ENCODE data around the gene MSI2. TPM values are rescaled to one million over a fixed set of nuclear protein-coding genes. Genes with fewer than 3 reads are reported as not detected.
"Not testable (repeated sequence)": the region's sequence is repeated elsewhere in the genome, so short reads cannot be mapped to it uniquely, and the experiment has no call there.

Gene MSI2
- total RNA-seq, 1 donor from 2014 or later: 31.0 TPM

- no peak for FAIRE-seq
Observed at GRCh38 chr17:57619061-57619937, 363.0 kb downstream of the MSI2 start.

GRCh38 chr17:57620576-57620975 is 364.3 kb downstream of the MSI2 start:
- FAIRE-seq (no peak), DNase-seq (ENCODE audit: low spot score in 2 of 2) (no peak)

More at GRCh38 chr17:57619061-57619937, 363.0 kb downstream of the MSI2 start:
- DNase-seq (ENCODE audit: low spot score in 2 of 2): no peak

DNA sequence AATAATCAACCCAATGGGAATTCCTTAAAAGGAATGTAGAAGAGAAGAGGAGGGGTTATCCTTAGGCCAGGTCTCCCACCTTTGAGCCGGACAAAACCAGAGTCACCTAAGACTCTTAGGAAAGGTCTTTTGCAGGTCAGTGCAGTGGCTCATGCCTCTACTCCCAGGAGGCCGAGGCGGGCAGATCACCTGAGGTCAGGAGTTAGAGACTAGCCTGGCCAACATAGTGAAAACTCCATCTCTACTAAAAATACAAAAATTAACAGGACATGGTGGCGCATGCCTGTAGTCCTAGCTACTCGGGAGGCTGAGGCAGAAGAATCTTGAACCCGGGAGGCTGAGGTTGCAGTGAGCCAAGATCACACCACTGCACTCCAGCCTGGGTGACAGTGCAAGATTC is 365.5 kb downstream of the MSI2 start:
- FAIRE-seq; DNase-seq (ENCODE audit: low spot score in 2 of 2): not testable (repeated sequence)

DNA sequence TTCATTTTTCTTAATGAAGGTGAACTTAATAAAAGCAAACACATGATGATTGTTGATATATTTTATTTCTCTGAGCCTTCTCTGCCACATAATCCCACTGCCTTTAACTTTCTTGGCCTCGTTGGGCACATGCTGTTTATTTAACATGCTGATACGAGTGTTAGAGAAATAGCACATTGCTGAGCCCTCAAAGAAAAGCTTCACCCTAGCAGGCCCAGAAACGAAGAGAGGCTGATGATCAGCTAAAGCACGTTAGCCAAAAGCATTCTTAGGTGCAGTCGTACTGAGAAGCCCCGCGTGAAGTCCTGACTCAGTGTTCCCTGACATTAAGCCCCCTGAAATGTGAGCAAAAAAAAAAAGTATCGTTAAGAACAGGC is 366.0 kb downstream of the MSI2 start:
- FAIRE-seq (no peak), DNase-seq (ENCODE audit: low spot score in 2 of 2) (no peak)

GRCh38 chr17:57622683-57623433 is 366.5 kb downstream of the MSI2 start:
- DNase-seq (ENCODE audit: low spot score in 2 of 2): peak in 1 of 2 donors; percentile 32
- FAIRE-seq: no peak

DNA sequence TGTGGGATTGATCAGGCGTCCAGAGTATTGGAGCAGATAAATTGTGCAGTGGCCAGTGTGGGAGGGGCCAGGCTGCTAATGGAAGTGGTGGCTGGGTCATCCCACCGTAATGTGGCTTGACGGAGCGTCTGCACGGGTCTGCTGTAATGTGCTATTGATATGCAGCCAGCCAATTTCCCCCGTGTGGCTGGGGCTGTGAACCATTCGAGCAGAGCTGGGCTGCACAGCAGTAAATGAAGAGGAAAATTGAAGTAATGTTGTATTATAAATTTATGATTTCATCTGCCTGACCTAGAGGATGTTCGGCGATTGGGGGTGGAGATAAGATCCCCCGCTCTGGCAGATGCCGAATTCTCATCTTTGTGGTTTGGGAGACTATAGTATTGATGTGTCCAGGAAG is 367.3 kb downstream of the MSI2 start:
- DNase-seq (ENCODE audit: low spot score in 2 of 2) (no peak), FAIRE-seq (no peak)

- no peak for FAIRE-seq
- no peak for DNase-seq (ENCODE audit: low spot score in 2 of 2)
Observed at GRCh38 chr17:57624386-57624785, 368.1 kb downstream of the MSI2 start.

DNA sequence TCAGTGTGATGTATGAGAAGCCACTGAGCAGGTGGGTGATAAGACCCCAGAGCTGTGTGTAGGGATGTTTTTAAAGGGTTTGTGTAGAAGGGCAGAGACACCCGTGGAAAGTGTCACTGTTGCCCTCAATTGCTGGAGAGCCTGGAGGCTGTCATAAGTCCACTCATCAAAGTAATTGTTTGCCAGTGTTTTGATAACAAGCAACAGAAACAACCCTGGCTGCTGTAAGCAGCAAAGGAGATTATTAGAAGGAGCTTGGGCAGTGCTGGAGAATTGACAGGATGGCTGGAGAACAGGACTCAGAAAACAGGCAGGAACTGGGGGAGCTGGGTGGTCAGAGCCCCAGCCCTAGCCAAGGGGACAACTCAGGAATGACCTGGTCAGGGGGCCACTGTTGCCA is 369.2 kb downstream of the MSI2 start:
- DNase-seq (ENCODE audit: low spot score in 2 of 2) (no peak), FAIRE-seq (no peak)

DNA sequence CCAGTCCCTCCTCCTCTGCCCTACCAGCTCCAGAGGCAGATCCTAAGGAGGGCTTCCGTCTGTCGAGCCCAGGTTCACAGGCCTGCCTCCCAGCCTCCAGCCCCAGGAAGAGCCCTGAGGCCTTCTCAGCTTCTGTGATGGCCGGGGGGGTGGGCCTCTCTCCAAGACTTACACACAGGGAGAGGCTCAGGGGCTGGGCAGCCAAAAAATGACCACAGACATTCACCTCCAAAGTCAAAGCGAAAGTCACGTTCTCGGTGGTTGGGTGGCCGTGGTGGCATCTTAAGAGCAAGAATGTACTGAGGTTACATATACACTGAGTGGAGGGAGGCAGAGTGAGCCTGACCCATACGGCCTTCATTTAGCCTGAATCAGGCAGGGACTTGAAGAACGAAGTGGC is 369.6 kb downstream of the MSI2 start:
- FAIRE-seq (no peak), DNase-seq (ENCODE audit: low spot score in 2 of 2) (no peak)

DNA sequence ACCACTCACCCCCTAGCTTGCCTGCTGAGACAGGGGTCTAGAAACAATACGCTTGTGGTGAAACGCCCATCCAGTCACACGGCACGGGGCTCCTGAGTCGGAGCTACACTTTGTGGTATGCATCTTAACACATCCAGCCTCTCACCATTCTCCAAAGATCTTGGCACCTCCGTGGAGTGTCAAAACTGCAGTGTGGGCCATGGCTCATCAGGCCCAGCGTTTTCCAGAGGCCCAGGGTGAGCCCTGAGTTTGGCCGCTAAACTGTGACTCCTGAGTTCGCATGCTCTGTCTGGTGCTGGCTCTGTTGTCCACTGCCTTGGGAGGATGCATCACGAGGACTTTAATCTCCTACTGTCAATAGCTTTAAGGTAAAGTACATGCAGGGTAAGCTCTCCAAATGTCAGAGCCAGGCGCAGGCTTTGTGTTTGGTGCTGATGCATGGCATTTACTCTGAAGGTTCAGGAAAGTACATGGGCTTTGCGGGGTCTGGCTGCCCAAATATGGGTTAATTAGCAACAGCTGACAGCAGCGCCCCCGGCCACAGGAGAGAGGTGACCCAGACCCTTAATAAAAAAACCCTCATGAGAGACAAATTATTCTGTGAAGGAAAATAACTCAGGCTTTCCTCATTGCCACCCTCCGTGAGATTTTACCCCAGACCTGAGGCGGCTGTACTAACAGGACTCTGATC is 370.3 kb downstream of the MSI2 start:
- DNase-seq (ENCODE audit: low spot score in 2 of 2): no peak
- FAIRE-seq: no peak

- no peak for FAIRE-seq
- DNase-seq (ENCODE audit: low spot score in 2 of 2): no peak
Observed at GRCh38 chr17:57627591-57627990, 371.3 kb downstream of the MSI2 start.

DNA sequence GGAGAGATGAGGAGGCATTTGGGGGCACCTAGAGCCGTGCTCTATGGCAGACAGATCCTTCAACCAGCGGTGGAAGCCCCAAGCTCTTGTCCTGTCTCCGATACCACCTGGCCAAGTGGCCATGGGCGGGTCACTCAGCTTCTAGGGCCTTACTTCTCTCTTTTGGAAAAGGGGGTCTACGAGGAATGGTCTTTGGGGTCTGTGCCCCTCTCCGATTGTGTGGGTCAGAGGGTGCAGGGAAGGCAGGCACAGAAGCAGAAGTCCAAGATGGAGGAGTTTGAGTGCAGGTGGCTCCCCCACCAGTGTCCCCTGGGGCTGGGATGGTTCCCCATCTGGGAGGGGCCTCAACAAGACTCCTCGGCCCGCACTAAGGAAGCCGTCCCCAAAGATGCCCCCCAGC is 372.1 kb downstream of the MSI2 start:
- no peak for FAIRE-seq
- DNase-seq (ENCODE audit: low spot score in 2 of 2): no peak

GRCh38 chr17:57629470-57629869 is 373.1 kb downstream of the MSI2 start:
- FAIRE-seq (no peak), DNase-seq (ENCODE audit: low spot score in 2 of 2) (no peak)

GRCh38 chr17:57629886-57630285 is 373.6 kb downstream of the MSI2 start:
- DNase-seq (ENCODE audit: low spot score in 2 of 2) (no peak), FAIRE-seq (no peak)

- DNase-seq (ENCODE audit: low spot score in 2 of 2) (no peak), FAIRE-seq (no peak)
Observed at GRCh38 chr17:57630736-57631135, 374.4 kb downstream of the MSI2 start.

GRCh38 chr17:57631871-57632270 is 375.5 kb downstream of the MSI2 start:
- no peak for DNase-seq (ENCODE audit: low spot score in 2 of 2)
- FAIRE-seq: no peak

- DNase-seq (ENCODE audit: low spot score in 2 of 2) (no peak), FAIRE-seq (no peak)
Observed at GRCh38 chr17:57632294-57632693, 376.0 kb downstream of the MSI2 start.

DNA sequence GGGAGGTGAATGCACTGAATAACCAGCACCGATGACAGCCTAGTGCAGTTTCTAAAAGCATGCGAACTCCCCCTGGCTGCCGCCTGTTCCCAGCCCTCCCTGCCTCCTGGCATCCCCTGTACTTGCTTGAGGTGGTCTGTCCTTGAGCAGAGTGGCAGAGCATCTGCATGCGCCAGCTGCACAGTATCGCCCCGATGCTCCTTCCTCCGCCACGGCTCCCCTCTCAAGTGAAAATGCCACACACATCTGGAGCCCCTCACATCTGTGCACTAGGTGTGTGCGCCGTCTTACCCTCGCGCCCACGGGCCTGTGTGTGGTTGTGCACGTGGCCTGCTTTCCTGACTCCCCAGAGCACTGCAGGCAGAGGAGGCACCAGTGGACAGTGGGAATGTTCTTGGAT is 376.9 kb downstream of the MSI2 start:
- no peak for FAIRE-seq
- no peak for DNase-seq (ENCODE audit: low spot score in 2 of 2)

GRCh38 chr17:57634713-57635465 is 378.6 kb downstream of the MSI2 start:
- no peak for FAIRE-seq
- no peak for DNase-seq (ENCODE audit: low spot score in 2 of 2)

DNA sequence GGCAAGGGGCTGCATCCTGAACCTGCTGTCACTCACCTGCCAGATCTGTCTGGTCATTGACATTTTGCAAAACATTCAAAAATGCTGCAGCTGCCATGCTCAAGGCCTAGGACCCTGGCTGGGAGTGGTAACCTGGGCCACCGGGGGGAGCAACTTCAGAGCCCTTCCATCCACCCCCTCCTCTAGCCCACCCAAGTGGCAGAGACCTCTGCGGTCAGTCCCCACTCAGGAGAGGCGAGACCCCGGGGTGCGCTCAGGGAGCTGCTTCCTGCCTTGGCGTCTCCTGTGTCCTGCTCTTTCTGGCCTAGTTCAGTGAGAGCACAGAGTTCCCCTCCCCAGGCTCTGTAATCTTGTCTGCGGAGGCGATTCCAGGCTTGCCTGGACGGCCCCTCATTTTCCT is 380.0 kb downstream of the MSI2 start:
- no peak for DNase-seq (ENCODE audit: low spot score in 2 of 2)
- FAIRE-seq: no peak

Data from frontal cortex (tissue), 4 donors.